ENCODE measurements around the gene EXOC3. TPM values are rescaled to one million over a fixed set of nuclear protein-coding genes. Genes with fewer than 3 reads are reported as not detected.

EXOC3 gene
- total RNA-seq, 4 donors from 2014 or later, result 32.4 to 84.8 (median 49.2) TPM

GRCh38 chr5:415928-416635 lies 26.9 kb upstream of the EXOC3 start:
- no peak for TF ChIP-seq CTCF (IDR thresholded peaks at IDR 0.05; ENCODE audit: low read depth)

DNA sequence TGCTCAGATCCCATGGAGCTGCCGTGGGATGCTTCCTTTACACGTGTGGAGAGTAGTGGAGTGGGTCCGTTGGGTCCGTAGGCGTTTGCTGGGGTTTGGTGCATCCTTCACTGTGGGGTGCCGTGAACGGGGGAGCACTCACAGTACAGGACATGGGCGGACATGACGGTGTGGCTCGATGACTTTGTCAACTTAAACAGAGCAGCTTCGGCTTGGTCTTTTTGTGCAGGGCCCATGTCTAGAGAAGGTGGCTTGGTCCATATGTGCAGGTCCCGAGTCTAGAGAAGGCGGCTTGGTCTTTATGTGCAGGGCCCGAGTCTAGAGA lies 26.4 kb upstream of the EXOC3 start:
- TF ChIP-seq CTCF (IDR thresholded peaks at IDR 0.05; ENCODE audit: low read depth), result no peak

DNA sequence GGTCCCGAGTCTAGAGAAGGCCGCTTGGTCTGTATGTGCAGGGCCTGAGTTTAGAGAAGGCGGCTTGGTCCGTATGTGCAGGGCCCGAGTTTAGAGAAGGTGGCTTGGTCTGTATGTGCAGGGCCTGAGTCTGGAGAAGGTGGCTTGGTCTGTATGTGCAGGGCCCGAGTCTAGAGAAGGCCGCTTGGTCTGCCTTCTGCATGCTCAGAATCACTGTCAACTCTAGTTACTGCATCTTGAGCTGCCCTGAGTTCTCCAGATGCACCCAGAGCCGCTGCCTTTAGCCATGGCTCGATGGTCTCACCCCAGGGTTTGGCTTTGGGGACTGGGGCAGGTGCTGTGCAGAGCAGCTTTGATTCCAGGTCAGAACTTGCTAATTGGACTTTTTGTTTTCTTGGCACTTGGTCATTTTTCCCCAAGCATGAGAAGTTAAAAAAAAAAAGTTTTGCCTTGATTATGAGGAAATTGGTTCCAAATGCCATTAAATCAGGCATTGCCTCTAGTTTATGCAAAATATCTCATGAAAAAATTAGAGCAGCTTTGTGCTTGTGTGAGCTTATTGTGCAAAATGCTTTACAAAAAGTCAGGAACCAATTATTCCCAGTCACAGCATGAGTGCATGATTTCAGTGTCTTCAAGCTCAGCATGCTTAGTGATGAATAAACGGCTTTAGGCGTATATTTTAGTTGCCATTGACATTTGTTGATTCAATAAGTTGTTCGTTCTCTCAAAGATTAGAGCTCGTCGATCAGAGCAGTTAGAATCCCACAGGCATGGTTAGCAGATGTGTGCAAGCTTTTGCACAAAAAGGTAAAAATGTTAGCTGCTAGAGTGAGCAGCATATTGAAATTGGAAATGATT lies 25.4 kb upstream of the EXOC3 start:
- TF ChIP-seq CTCF (IDR thresholded peaks at IDR 0.05; ENCODE audit: low read depth), result no peak

GRCh38 chr5:418162-419121 lies 24.5 kb upstream of the EXOC3 start:
- TF ChIP-seq CTCF (IDR thresholded peaks at IDR 0.05; ENCODE audit: low read depth), result no peak

GRCh38 chr5:419970-420369 lies 23.0 kb upstream of the EXOC3 start:
- TF ChIP-seq CTCF (IDR thresholded peaks at IDR 0.05; ENCODE audit: low read depth), result no peak

DNA sequence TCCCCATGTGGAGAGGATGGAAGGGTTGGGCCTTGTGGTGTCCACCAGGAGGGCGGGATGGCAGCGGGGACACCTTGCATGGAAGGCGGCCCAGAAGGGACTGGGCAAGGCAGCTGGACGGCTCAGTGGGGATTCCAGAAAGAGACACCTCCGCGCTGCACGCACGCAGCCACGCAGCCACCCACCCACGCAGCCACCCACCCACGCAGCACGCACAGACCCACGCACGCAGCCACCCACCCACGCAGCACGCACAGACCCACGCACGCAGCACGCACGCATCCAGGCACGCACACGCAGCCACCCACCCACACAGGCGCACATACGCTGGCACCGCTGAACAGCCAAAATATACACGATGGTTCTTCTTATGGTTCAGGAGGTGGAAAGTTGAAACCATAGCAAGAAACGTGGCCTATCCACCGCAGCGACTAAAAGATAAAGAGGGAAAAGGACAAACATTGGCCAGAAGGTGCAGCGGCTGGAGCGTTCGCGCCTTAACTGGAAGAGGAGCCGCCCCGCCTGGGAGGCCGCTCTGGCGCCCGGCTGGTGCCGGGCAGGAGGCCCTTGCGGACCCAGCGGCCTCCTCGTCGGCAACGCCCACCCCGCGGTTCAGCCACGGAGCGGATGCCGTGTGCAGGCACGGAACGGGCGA lies 22.2 kb upstream of the EXOC3 start:
- TF ChIP-seq CTCF (IDR thresholded peaks at IDR 0.05; ENCODE audit: low read depth), result no peak
